PFSK-1 (cell line): Measurements from ENCODE around the gene NLRP11.

Experiments used
- POLR2AphosphoS5 ChIP-seq: IDR thresholded peaks from 2 replicates; pipeline ENCODE4 v1.6.1; 2012; ENCODE audit warnings: low read depth, mild to moderate bottlenecking, control low read depth, low read length, moderate library complexity
- REST ChIP-seq, 2 experiments: IDR thresholded peaks; 2 replicates each; pipeline versions ENCODE4 v1.6.1 to v1.8.0; 2011 to 2012; ENCODE audit warnings: low read depth in 2 of 2, low read length in 2 of 2, control low read depth in 1 of 2, inconsistent platforms in 1 of 2, mild to moderate bottlenecking in 1 of 2, moderate library complexity in 1 of 2; ENCODE audit not compliant: insufficient read depth in 1 of 2
- SIN3A ChIP-seq: IDR thresholded peaks from 2 replicates; pipeline ENCODE4 v1.6.1; 2012; ENCODE audit warnings: mild to moderate bottlenecking, low read length, moderate library complexity, borderline replicate concordance; ENCODE audit not compliant: insufficient read depth
- TAF1 ChIP-seq: IDR thresholded peaks from 2 replicates; pipeline ENCODE4 v1.6.1; 2012; ENCODE audit warnings: low read length, control low read depth, borderline replicate concordance; ENCODE audit not compliant: insufficient read depth

GRCh38 chr19:55750715-55751114 is 81.1 kb downstream of the NLRP11 start:
- TF ChIP-seq TAF1 = no peak
- TF ChIP-seq REST (IDR thresholded peaks at IDR 0.05; ENCODE audit: insufficient read depth in 1 of 2, low read depth in 2 of 2, low read length in 2 of 2) = no peak
- no peak for TF ChIP-seq POLR2AphosphoS5
- TF ChIP-seq SIN3A = no peak
